GM18505 (cell line): ENCODE measurements around the gene CFDP1.
A peak's percentile ranks its signal among the peaks of the same experiment; 100 is the strongest.

Experiments used
- ATAC-seq: cut with Tn5 transposase; IDR thresholded peaks from one replicate; pipeline ENCODE4 v1.9.1; 2021; ENCODE audit not compliant: unreplicated experiment
- POLR2A ChIP-seq: IDR thresholded peaks from 4 replicates; pipeline ENCODE4 v1.6.1; 2011; ENCODE audit warnings: borderline replicate concordance; ENCODE audit not compliant: insufficient read depth, insufficient read length; ENCODE audit errors: extremely low read depth

Gene CFDP1

DNA sequence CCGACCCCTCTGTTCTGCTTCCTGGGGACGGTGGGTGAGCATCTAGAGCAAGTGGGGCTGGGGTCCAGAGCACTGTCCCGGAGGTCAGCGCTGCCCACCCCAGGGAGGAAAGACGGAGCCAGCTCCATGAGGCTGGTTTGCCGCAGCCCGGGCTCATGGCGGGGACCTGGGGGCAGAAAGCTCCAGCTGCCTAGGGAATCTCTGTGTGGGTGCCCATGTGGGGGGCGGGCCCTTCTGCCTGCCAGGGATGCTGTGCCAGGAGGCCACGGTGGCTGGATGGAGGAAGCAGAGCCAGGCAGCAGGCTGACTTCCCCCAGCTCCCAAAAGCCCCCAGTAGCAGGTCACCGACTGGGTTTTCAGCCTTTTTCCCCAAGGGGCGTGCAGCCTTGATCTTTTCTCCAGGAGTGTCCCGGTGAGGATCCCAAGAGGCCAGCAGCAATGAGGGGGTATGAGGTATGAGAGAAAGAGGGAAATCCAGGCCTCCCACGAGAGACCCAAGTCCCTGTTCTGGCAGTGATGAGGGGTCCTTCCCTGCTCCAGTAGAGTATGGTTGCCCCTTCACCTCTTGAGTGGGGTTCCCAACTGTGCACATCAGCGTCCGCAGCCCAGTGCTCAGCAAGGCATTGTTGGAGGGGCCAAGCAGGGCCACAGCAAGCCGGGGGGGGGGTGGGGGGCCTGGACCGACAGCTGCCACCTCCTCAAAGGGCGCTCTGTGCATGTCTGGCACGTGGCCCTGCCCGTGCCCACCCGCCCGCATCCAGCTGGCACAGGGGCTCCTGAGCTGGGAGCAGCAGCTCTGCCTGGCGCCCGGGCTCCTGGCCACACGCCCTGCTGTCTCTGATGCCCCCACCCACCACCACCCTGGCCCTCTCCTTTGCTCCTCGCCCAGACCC, 166.3 kb downstream of the CFDP1 start:
- TF ChIP-seq POLR2A = no peak
- no peak for ATAC-seq

- ATAC-seq = peak; percentile 65
- TF ChIP-seq POLR2A = peak; percentile 47
Observed at GRCh38 chr16:75265911-75266701, 167.2 kb downstream of the CFDP1 start.

GRCh38 chr16:75264999-75265910, 168.0 kb downstream of the CFDP1 start:
- ATAC-seq = peak; percentile 32
- TF ChIP-seq POLR2A = no peak

DNA sequence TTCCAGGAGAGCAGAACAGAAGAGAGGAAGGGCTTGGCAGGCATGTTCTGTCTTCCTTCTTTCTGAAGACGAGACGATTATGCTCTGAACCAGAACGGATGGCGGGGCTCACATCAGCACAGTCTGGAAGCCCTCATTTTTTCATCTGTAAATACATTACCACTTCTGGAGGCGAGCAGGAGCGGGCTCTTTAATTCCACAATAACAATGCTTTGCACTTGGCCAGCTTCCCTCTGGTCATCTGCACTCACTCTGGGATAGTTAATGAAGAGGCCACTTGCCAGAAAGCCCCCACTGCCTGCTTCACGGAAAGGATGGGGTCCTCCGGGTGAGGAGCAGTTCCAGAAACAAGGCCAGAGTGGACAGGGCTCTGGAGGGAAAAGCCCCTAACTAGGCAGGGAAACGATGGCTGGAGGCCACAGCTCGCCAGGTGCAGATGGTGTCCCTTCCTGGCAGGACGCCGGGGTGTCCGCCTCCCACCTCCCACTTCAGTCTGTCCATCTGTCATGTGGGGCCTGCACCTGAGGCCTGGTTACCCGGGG, 168.8 kb downstream of the CFDP1 start:
- no peak for TF ChIP-seq POLR2A
- ATAC-seq = no peak

DNA sequence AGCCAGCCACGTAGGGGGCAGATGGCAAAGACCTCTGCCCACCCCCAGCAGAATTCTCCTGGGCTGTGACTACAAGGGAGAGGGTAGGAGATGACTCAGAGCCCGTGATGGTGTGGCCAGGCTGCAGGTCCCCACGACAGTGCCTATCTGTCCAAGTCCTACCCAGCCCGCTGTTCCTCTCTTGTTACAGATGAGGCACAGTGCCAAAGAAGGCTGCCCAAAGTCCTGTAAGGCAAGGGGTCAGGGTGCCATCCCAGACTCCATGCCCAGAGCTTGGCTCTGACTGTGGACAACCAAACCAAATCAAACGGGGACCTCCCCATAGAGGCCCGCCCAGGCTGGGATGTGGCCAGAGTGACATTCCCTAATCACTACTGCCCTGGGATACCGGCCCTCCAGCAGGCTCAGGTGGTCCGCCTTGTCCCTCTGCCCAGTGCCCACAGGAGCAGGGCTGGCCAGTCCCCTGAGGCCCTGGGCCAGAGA, 169.3 kb downstream of the CFDP1 start:
- TF ChIP-seq POLR2A = no peak
- no peak for ATAC-seq

- TF ChIP-seq POLR2A = no peak
- ATAC-seq = no peak
Observed at GRCh38 chr16:75263291-75263962, 169.9 kb downstream of the CFDP1 start.

- no peak for TF ChIP-seq POLR2A
- no peak for ATAC-seq
Observed at GRCh38 chr16:75262800-75263127, 170.5 kb downstream of the CFDP1 start.

- no peak for TF ChIP-seq POLR2A
Observed at GRCh38 chr16:75262104-75262799, 171.1 kb downstream of the CFDP1 start.

GRCh38 chr16:75261590-75262078, 171.7 kb downstream of the CFDP1 start:
- no peak for ATAC-seq
- TF ChIP-seq POLR2A = no peak

More at GRCh38 chr16:75262104-75262799, 171.1 kb downstream of the CFDP1 start:
- ATAC-seq = no peak

DNA sequence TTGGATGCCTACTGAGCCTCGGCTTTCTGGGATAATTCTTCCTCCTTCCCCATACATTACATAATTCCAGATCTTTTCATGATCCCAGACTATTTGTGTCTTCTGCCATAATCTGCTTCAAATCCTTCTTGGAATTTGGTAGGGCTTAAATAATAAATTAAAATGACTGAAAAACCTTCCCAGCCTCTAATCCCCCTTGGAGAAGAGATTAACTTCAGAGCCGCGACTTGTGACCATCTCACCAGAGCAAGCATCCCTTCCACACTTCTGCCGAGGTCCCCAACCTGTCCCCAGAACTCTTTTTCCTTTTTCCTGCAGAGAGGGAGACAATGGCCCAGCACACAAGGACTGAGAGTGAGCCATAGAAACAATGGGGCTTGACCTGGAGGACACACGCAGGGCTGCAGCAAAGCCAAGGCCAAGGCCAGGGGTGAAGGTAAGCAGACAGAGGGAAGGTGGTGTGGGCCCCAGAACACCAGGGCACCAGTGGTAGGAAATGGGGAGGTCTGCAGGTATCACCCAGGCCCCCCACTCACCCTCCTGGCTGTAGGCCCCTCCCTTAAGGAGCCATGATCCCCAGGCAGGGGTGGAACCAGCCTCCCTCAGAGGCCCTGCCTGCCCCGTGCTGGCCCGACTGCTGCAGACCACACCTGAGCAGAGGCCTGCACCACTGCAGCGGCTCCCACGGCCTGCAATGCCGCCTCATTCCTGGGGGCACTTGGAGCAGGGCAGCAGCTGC, 172.3 kb downstream of the CFDP1 start:
- ATAC-seq = no peak
- TF ChIP-seq POLR2A = no peak

DNA sequence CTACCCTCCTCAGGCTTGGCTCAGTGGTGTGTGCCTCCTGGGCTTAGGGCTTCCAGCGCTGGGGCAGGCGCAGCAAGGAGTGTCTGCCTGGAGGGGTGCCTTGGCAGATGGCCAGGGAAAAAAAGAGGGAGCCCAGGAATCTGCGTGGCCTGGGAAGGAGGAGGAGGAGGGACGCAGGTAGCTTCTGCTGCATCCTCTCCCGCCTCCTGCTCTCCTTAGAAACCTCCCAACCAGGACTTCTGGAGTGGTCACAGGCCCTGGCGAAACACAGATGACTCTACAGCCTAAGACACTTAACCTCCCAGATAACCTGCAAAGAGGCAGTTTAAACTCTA, 174.5 kb downstream of the CFDP1 start:
- ATAC-seq = no peak
- no peak for TF ChIP-seq POLR2A
